ENCODE data around the gene CDH16. TPM values are rescaled to one million over a fixed set of nuclear protein-coding genes. Genes with fewer than 3 reads are reported as not detected.

The CDH16 gene
- total and polyA plus RNA-seq, 2 of the 13 experiments (the other 11 are each of a cell fraction or from before 2014, with no cell fraction given) = 2.7 to 3.9 TPM

- TF ChIP-seq, protein P1, sequence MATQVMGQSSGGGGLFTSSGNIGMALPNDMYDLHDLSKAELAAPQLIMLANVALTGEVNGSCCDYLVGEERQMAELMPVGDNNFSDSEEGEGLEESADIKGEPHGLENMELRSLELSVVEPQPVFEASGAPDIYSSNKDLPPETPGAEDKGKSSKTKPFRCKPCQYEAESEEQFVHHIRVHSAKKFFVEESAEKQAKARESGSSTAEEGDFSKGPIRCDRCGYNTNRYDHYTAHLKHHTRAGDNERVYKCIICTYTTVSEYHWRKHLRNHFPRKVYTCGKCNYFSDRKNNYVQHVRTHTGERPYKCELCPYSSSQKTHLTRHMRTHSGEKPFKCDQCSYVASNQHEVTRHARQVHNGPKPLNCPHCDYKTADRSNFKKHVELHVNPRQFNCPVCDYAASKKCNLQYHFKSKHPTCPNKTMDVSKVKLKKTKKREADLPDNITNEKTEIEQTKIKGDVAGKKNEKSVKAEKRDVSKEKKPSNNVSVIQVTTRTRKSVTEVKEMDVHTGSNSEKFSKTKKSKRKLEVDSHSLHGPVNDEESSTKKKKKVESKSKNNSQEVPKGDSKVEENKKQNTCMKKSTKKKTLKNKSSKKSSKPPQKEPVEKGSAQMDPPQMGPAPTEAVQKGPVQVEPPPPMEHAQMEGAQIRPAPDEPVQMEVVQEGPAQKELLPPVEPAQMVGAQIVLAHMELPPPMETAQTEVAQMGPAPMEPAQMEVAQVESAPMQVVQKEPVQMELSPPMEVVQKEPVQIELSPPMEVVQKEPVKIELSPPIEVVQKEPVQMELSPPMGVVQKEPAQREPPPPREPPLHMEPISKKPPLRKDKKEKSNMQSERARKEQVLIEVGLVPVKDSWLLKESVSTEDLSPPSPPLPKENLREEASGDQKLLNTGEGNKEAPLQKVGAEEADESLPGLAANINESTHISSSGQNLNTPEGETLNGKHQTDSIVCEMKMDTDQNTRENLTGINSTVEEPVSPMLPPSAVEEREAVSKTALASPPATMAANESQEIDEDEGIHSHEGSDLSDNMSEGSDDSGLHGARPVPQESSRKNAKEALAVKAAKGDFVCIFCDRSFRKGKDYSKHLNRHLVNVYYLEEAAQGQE (IDR thresholded peaks at IDR 0.05; ENCODE audit: borderline replicate concordance in 1 of 2, low read depth in 1 of 2, low read length in 2 of 2) = no peak
Measured at GRCh38 chr16:66914541-66914940, 4.1 kb downstream of the CDH16 start (continued).

DNA sequence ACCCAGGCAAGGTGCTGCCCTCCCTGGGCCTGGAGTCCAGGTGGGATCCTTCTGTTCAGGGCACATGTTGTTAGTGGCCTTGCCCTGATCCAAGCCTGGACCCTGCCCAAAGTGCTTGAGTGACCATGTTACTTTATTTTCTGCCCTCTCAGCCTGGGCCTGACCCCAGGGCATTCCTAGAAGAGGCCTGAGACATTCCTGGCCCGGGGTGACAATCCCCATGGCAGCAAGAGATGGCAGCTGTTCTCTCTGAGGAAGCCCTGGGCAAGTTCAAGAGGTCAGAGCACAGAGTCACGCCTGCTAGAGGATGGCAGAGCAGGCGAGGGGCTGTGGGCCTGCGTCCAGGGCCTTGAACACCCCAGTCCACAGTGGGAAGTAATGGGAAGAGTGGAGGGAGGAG lies 5.0 kb downstream of the CDH16 start:
- no peak overlapping the region for H3K4me3 ChIP-seq (replicated peaks in 1 of 3; ENCODE audit: insufficient read depth in 1 of 3, low read depth in 2 of 3, low read length in 3 of 3)
- in situ Hi-C loops (cut with HindIII; ENCODE audit: extremely low pct_ligation_motif_present, low pct_unique_long_range_greater_than_20kb) = no loop called here
- H3K27me3 ChIP-seq (ENCODE audit: control insufficient read depth in 1 of 2, insufficient read depth in 2 of 2, low read length in 2 of 2) = no peaks in the 10 kb centered on the region; a peak in 1 of 5 replicates
- H3K9me3 ChIP-seq (ENCODE audit: low read length) = no peaks in the 10 kb centered on the region
- no peaks in the 10 kb centered on the region for H3K36me3 ChIP-seq (replicated peaks in 1 of 2; ENCODE audit: control insufficient read depth in 1 of 2, insufficient read depth in 2 of 2, low read length in 2 of 2)
- H3K9ac ChIP-seq (ENCODE audit: insufficient read depth, low read depth, low read length) = no peak overlapping the region
- H3K27ac ChIP-seq (ENCODE audit: extremely low read length, insufficient read depth, low read length) = no peak overlapping the region
- no peak for DNase-seq (ENCODE audit: low spot score)
- H3K4me2 ChIP-seq (ENCODE audit: low read depth, low read length) = no peak overlapping the region
- no peaks in the 10 kb centered on the region for H3K79me2 ChIP-seq (ENCODE audit: insufficient read depth, low read length)
- no peaks in the 10 kb centered on the region for H4K20me1 ChIP-seq (ENCODE audit: insufficient read depth, low read length)
- no peak for FAIRE-seq
- TF ChIP-seq KLF12 (CRISPR knock-in tag; IDR thresholded peaks at IDR 0.05; ENCODE audit: borderline replicate concordance) = no peak
- ChIA-PET CTCF (ENCODE audit: low intra/inter-chr PET ratio, low total read pairs) (no interaction called here), POLR2A (no interaction called here)
- ATAC-seq = no peak
- 21% methylated on average over 4 of the region's 4 CpGs for WGBS (ENCODE audit: low lambda C conversion rate)
- no peak overlapping the region for H2AFZ ChIP-seq (ENCODE audit: low read length)
- intact Hi-C loops (cut with micrococcal nuclease; ENCODE audit: unreplicated experiment) = no loop called here
- BruUV-seq (replicated peaks) = no TSS peak
- peaks cover 30% of the 10 kb centered on the region for H3K4me1 ChIP-seq (ENCODE audit: insufficient read depth, low read length)

DNA sequence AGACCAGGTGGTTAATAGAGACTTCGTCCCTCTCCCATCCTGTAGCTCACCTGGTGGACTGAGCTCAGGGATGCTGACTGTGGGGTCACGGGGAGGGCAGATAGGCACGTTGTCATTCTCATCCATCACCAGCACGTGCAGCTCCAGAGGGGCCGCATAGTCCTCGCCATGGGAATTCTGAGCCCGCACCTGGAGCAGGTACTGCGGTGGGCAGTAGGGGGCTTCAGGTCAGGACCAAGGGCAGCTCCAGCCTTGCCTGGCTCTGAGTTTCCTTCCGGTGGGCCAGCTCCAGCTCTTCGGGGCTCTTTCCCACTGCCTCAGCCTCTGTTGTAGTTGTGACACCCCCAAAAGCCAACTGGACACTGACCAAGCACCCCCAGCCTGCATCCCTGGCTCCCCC lies 5.6 kb downstream of the CDH16 start:
- CTCF ChIA-PET (ENCODE audit: low intra/inter-chr PET ratio, low total read pairs) = no interaction called here
- Histone ChIP-seq H3K27me3 (ENCODE audit: control insufficient read depth in 1 of 2, insufficient read depth in 2 of 2, low read length in 2 of 2) (no peaks in the 10 kb centered on the region; a peak in 1 of 5 replicates), H3K9me3 (ENCODE audit: low read length) (no peaks in the 10 kb centered on the region), H3K36me3 (replicated peaks in 1 of 2; ENCODE audit: control insufficient read depth in 1 of 2, insufficient read depth in 2 of 2, low read length in 2 of 2) (no peaks in the 10 kb centered on the region), H3K79me2 (ENCODE audit: insufficient read depth, low read length) (no peaks in the 10 kb centered on the region), H4K20me1 (ENCODE audit: insufficient read depth, low read length) (no peaks in the 10 kb centered on the region), H3K4me2 (ENCODE audit: low read depth, low read length) (no peak overlapping the region), H2AFZ (ENCODE audit: low read length) (no peak overlapping the region), H3K27ac (ENCODE audit: extremely low read length, insufficient read depth, low read length) (no peak overlapping the region), H3K4me3 (replicated peaks in 1 of 3; ENCODE audit: insufficient read depth in 1 of 3, low read depth in 2 of 3, low read length in 3 of 3) (no peak overlapping the region), H3K9ac (ENCODE audit: insufficient read depth, low read depth, low read length) (no peak overlapping the region), H3K4me1 (ENCODE audit: insufficient read depth, low read length) (peaks cover 25% of the 10 kb centered on the region)
- intact Hi-C loops (cut with micrococcal nuclease; ENCODE audit: unreplicated experiment) = no loop called here
- 58% methylated on average over 9 of the region's 10 CpGs for WGBS (ENCODE audit: low lambda C conversion rate)
- DNase-seq (ENCODE audit: low spot score) (no peak), FAIRE-seq (no peak), ATAC-seq (no peak)
- in situ Hi-C loops (cut with HindIII; ENCODE audit: extremely low pct_ligation_motif_present, low pct_unique_long_range_greater_than_20kb) = no loop called here
- POLR2A ChIA-PET = no interaction called here
- no TSS peak for BruUV-seq (replicated peaks)
- TF ChIP-seq, protein P1 (IDR thresholded peaks at IDR 0.05; ENCODE audit: borderline replicate concordance in 1 of 2, low read depth in 1 of 2, low read length in 2 of 2) = peak; percentile 59 to 88
- TF ChIP-seq MIER2 (CRISPR knock-in tag; IDR thresholded peaks at IDR 0.05) = peak; percentile 58; the same call in 1 of the 2 replicates
- TF ChIP-seq, protein P2, sequence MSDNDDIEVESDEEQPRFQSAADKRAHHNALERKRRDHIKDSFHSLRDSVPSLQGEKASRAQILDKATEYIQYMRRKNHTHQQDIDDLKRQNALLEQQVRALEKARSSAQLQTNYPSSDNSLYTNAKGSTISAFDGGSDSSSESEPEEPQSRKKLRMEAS (IDR thresholded peaks at IDR 0.05) = no peak

All from HepG2 (cell line).